Testis (tissue), 3 donors: ENCODE data around the gene PDE7B. TPM values are rescaled to one million over a fixed set of nuclear protein-coding genes. Genes with fewer than 3 reads are reported as not detected.

Source experiments
- DNase-seq: peaks from one replicate; pipeline ENCODE4 v3.0.0-alpha.2; 2019
- H3K27ac ChIP-seq, 2 donors: fragments of 200-600 bp; sonication (generic); one replicate each; pipeline ENCODE4 v1.5.1; 2019
- H3K27me3 ChIP-seq: fragments of 200-600 bp; sonication (generic); one replicate; pipeline ENCODE4 v1.5.1; 2019
- H3K36me3 ChIP-seq: fragments of 200-600 bp; sonication (generic); one replicate; pipeline ENCODE4 v1.5.1; 2017; ENCODE audit warnings: low read depth; ENCODE audit errors: missing control alignments
- H3K4me1 ChIP-seq: fragments of 200-600 bp; sonication (generic); one replicate; pipeline ENCODE4 v1.5.1; 2019
- H3K4me3 ChIP-seq, 2 donors: fragments of 200-600 bp; sonication (generic); one replicate each; pipeline ENCODE4 v1.5.1; 2017 to 2019
- H3K9me3 ChIP-seq: fragments of 200-600 bp; sonication (generic); one replicate; pipeline ENCODE4 v1.5.1; 2017
- POLR2A ChIP-seq: fragments of 450-650 bp; IDR thresholded peaks from one replicate; pipeline ENCODE4 v1.6.1; 2017; ENCODE audit warnings: antibody characterized with exemption, mild to moderate bottlenecking, moderate library complexity
- WGBS, 2 donors: methylation state at CpG; one replicate each; pipeline ENCODE4 v1.1.5; 2018; 5-methylcytosine and 5-hydroxymethylcytosine counted together
- intact Hi-C: fragments of 100-400 bp; cut with DNase I; formaldehyde crosslinking; loops from one replicate; pipeline ENCODE4 v1.15.1; 2023; ENCODE audit warnings: low total_unique reads
- polyA plus RNA-seq: library from polyadenylated mRNA; stranded (reverse); fragments of 350-450 nt; fragmentation: Illumina TruSeq; extraction: RNeasy Lipid Tissue Mini Kit (QIAGEN cat#74804); gene quantifications from one replicate; pipeline ENCODE4 v1.2.3, GENCODE V29; 2014; ENCODE audit warnings: low read depth, low replicate concordance; ENCODE audit not compliant: insufficient read depth
- total RNA-seq, 2 donors: library from RNA; depleted of rRNA; stranded (reverse); fragments of >200 nt; gene quantifications; one replicate each; pipeline ENCODE4 v1.2.3, GENCODE V29; 2016
- TF ChIP-seq, protein P1 (sequence below), 3 experiments: fragments of 450-650 bp in 2 of 3; fragments of 200-600 bp in 1 of 3; sonication (generic) in 1 of 3; IDR thresholded peaks; one replicate each; pipeline ENCODE4 v1.5.1; 2016 to 2019; ENCODE audit warnings: antibody characterized with exemption in 3 of 3, mild to moderate bottlenecking in 2 of 3, moderate library complexity in 1 of 3

Gene PDE7B
- total and polyA plus RNA-seq, 3 donors from 2014 or later = 3.7 to 6.9 (median 4.4) TPM

DNA sequence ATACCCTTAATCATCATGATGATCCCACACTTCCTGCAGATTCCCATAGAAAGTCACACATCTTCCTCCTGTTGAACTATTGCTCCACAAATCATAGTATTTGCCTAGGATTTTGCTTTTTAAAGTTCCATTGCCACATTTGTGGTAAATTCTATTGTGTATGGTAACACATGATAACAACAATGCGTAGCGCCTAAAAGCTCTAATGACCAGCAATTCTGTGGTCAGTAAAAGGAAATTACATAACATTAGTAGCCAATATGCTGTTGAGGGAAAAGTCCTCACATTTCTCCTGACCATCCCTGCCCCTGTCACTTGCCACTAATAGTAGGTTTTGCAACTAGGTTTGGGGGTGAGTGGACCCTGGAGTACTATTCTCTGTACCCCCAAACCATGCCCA is 31.8 kb upstream of the PDE7B start:
- H3K4me1 ChIP-seq = no peaks in the 10 kb centered on the region

DNA sequence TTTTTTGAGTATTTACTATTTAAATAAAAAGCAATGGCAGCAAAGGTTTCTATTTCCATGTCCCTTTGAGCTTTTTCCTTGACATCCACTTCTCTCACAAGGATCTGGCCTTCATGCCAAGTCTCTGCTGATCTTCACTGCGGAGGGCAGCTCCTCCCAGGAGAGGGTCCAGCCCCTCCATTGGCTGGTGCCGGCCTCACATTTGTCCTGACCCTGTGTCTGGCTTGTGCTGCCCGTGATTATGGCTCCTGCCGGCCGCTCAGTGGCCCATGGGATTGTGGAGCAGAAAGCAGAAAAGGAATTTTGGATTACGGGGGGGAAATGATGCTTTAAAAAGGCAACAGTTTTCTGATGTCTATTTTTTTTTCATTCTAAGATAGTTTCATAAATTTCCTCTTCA is 31.2 kb upstream of the PDE7B start:
- DNase-seq = peak; percentile 35
- no peaks in the 10 kb centered on the region for H3K4me1 ChIP-seq
- H3K27ac ChIP-seq = no peak overlapping the region
- no peaks in the 10 kb centered on the region for H3K36me3 ChIP-seq
- TF ChIP-seq, protein P1, sequence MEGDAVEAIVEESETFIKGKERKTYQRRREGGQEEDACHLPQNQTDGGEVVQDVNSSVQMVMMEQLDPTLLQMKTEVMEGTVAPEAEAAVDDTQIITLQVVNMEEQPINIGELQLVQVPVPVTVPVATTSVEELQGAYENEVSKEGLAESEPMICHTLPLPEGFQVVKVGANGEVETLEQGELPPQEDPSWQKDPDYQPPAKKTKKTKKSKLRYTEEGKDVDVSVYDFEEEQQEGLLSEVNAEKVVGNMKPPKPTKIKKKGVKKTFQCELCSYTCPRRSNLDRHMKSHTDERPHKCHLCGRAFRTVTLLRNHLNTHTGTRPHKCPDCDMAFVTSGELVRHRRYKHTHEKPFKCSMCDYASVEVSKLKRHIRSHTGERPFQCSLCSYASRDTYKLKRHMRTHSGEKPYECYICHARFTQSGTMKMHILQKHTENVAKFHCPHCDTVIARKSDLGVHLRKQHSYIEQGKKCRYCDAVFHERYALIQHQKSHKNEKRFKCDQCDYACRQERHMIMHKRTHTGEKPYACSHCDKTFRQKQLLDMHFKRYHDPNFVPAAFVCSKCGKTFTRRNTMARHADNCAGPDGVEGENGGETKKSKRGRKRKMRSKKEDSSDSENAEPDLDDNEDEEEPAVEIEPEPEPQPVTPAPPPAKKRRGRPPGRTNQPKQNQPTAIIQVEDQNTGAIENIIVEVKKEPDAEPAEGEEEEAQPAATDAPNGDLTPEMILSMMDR (IDR thresholded peaks at IDR 0.05) = no peak
- TF ChIP-seq POLR2A = no peak
- no peaks in the 10 kb centered on the region for H3K27me3 ChIP-seq
- H3K4me3 ChIP-seq = no peak overlapping the region
- no peaks in the 10 kb centered on the region for H3K9me3 ChIP-seq
- intact Hi-C loops = no loop called here
- WGBS, 2 donors = 41 to 74% methylated on average over 6 of the region's 6 CpGs

More for the DNA sequence above, 31.8 kb upstream of the PDE7B start:
- Histone ChIP-seq H3K27ac (no peak overlapping the region), H3K4me3 (no peak overlapping the region), H3K36me3 (no peaks in the 10 kb centered on the region), H3K9me3 (no peaks in the 10 kb centered on the region), H3K27me3 (no peaks in the 10 kb centered on the region)
- WGBS, 2 donors = 93 to 100% methylated on average over 2 of the region's 2 CpGs
- TF ChIP-seq POLR2A = no peak
- TF ChIP-seq, protein P1 (IDR thresholded peaks at IDR 0.05) = no peak
- intact Hi-C loops = no loop called here
- DNase-seq = no peak

DNA sequence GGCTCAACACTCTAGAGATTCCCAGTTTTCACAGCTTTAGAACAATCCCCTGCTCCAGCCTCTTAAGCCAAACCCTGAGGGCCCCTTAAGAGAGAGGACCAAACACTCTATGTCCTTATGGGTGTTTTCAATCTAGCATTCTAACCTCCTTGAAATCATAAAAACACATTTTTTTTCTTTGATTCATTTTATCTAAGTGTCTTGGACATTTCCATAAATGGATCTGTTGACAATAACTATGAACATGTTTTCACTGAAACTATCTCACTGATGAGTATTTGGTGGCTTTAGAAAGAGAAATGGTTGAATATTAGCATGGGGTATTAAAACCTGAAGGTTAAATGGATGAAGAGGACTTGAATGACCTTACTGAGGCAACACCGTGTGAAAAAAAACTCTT is 27.6 kb upstream of the PDE7B start:
- H3K4me3 ChIP-seq = no peak overlapping the region
- no peaks in the 10 kb centered on the region for H3K36me3 ChIP-seq
- DNase-seq = no peak
- TF ChIP-seq, protein P1 (IDR thresholded peaks at IDR 0.05) = no peak
- no peak for TF ChIP-seq POLR2A
- no peaks in the 10 kb centered on the region for H3K4me1 ChIP-seq
- no peaks in the 10 kb centered on the region for H3K27me3 ChIP-seq
- intact Hi-C loops = no loop called here
- 92 to 93% methylated on average over 1 of the region's 1 CpG for WGBS, 2 donors
- H3K27ac ChIP-seq = no peak overlapping the region
- no peaks in the 10 kb centered on the region for H3K9me3 ChIP-seq

DNA sequence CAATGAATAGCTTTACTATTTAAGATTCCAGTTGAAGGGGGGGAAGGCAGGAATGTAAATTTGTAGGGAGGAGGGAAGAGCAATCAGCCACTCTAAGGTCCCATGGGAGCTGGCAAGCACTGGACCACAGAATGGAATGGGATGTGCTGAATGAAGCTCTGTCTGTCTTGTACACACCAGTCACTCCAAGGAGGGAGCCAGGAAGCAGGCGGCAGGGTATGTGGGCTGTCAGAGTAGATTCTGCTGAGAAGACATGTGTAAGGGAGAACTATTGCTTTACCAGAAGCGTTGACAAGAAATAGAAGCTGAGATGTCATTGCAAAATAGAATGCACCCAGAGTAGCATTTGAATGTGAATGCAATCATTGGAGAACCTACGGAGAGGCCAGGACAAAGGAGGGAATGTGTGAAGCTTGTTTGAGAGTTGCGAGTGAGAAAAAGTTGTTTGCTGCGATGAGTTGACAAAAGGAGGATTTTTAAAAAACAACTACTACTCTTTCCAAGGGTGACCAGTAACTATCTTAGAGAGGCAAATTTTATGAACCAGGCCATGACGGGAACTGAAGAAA is 25.2 kb upstream of the PDE7B start:
- Histone ChIP-seq H3K4me3 (no peak overlapping the region), H3K27ac (no peak overlapping the region), H3K36me3 (no peaks in the 10 kb centered on the region), H3K4me1 (no peaks in the 10 kb centered on the region), H3K27me3 (no peaks in the 10 kb centered on the region), H3K9me3 (no peaks in the 10 kb centered on the region)
- no peak for TF ChIP-seq POLR2A
- TF ChIP-seq, protein P1 (IDR thresholded peaks at IDR 0.05) = no peak
- no peak for DNase-seq
- 90 to 91% methylated on average over 6 of the region's 6 CpGs for WGBS, 2 donors
- intact Hi-C loops = no loop called here

DNA sequence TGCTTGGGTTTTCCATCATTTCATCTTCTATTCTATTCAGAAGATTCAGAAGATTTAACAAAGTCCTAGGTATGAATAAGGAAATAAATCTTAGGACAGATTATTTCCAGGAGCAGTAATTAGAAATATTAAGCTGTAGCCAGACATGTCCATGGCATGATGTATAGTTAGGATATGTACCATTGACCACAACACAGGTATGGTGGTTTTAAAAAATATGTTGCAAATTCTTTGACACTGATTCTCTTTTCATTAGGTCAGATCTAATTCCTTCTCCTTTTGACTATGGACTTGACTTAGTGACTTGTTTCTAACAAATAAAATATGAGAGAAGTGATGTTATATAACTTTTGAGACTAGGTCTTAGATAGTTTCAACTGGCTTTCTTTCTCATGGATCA is 23.5 kb upstream of the PDE7B start:
- Histone ChIP-seq H3K4me1 (no peaks in the 10 kb centered on the region), H3K9me3 (no peaks in the 10 kb centered on the region), H3K27ac (no peak overlapping the region), H3K27me3 (no peaks in the 10 kb centered on the region), H3K4me3 (no peak overlapping the region), H3K36me3 (no peaks in the 10 kb centered on the region)
- TF ChIP-seq, protein P1 (IDR thresholded peaks at IDR 0.05) = no peak
- no peak for TF ChIP-seq POLR2A
- intact Hi-C loops = no loop called here
- DNase-seq = no peak
